Stimulated activated memory B cell treated with anti-CD40 and anti-IgM and Interleukin-4, amounts not matched to agents 10 μg/mL and 1 μg/mL and 100 μg/mL, for 72 hours (primary cell): ENCODE measurements around the gene RGS2.

ENCODE experiments used
- ATAC-seq: fragments of 150-1000 bp; cut with Tn5 transposase; 2 replicates; pipeline ENCODE4 v1.10.0; 2021
- H3K27ac Mint-ChIP-seq: one replicate; pipeline ENCODE4 v1.8.0; 2022; ENCODE audit warnings: mild to moderate bottlenecking, mixed read lengths
- H3K27me3 Mint-ChIP-seq: one replicate; pipeline ENCODE4 v1.8.0; 2022; ENCODE audit warnings: mixed read lengths
- H3K36me3 Mint-ChIP-seq: one replicate; pipeline ENCODE4 v1.8.0; 2022; ENCODE audit warnings: mixed read lengths
- H3K4me1 Mint-ChIP-seq: one replicate; pipeline ENCODE4 v1.8.0; 2022; ENCODE audit warnings: mixed read lengths
- H3K4me3 Mint-ChIP-seq: one replicate; pipeline ENCODE4 v1.8.0; 2022; ENCODE audit warnings: mild to moderate bottlenecking, moderate library complexity, mixed read lengths
- H3K9me3 Mint-ChIP-seq: one replicate; pipeline ENCODE4 v1.8.0; 2022; ENCODE audit warnings: mixed read lengths

The RGS2 gene

GRCh38 chr1:192835116-192835515 lies 26.3 kb downstream of the RGS2 start:
- Mint-ChIP-seq H3K9me3 (no peaks in the 10 kb centered on the region), H3K4me3 (no peak overlapping the region), H3K27ac (no peak overlapping the region), H3K36me3 (no peaks in the 10 kb centered on the region), H3K4me1 (no peaks in the 10 kb centered on the region), H3K27me3 (peaks cover 24% of the 10 kb centered on the region)
- no peak for ATAC-seq

- H3K4me1 Mint-ChIP-seq: no peaks in the 10 kb centered on the region
- no peaks in the 10 kb centered on the region for H3K9me3 Mint-ChIP-seq
- H3K36me3 Mint-ChIP-seq: no peaks in the 10 kb centered on the region
- ATAC-seq: no peak
- H3K27me3 Mint-ChIP-seq: peaks cover 15% of the 10 kb centered on the region
- no peak overlapping the region for H3K27ac Mint-ChIP-seq
- H3K4me3 Mint-ChIP-seq: no peak overlapping the region
Observed at GRCh38 chr1:192839162-192840066, 30.6 kb downstream of the RGS2 start.

- Mint-ChIP-seq H3K9me3 (no peaks in the 10 kb centered on the region), H3K36me3 (no peaks in the 10 kb centered on the region), H3K4me1 (no peaks in the 10 kb centered on the region), H3K4me3 (no peak overlapping the region), H3K27me3 (peaks cover 4% of the 10 kb centered on the region), H3K27ac (no peak overlapping the region)
- ATAC-seq: no peak
Observed at GRCh38 chr1:192844360-192844759, 35.5 kb downstream of the RGS2 start.

GRCh38 chr1:192846950-192847349 lies 38.1 kb downstream of the RGS2 start:
- H3K36me3 Mint-ChIP-seq: no peaks in the 10 kb centered on the region
- H3K4me1 Mint-ChIP-seq: no peaks in the 10 kb centered on the region
- no peak overlapping the region for H3K27ac Mint-ChIP-seq
- H3K4me3 Mint-ChIP-seq: no peak overlapping the region
- no peak for ATAC-seq
- H3K9me3 Mint-ChIP-seq: no peaks in the 10 kb centered on the region
- H3K27me3 Mint-ChIP-seq: no peaks in the 10 kb centered on the region

- Mint-ChIP-seq H3K9me3 (no peaks in the 10 kb centered on the region), H3K27me3 (no peaks in the 10 kb centered on the region), H3K36me3 (no peaks in the 10 kb centered on the region), H3K4me1 (no peaks in the 10 kb centered on the region), H3K4me3 (no peak overlapping the region), H3K27ac (no peak overlapping the region)
- ATAC-seq: no peak
Observed at GRCh38 chr1:192849011-192849410, 40.2 kb downstream of the RGS2 start.

GRCh38 chr1:192849442-192849841 lies 40.6 kb downstream of the RGS2 start:
- H3K27me3 Mint-ChIP-seq: no peaks in the 10 kb centered on the region
- no peaks in the 10 kb centered on the region for H3K9me3 Mint-ChIP-seq
- ATAC-seq: no peak
- H3K4me3 Mint-ChIP-seq: no peak overlapping the region
- H3K4me1 Mint-ChIP-seq: no peaks in the 10 kb centered on the region
- no peaks in the 10 kb centered on the region for H3K36me3 Mint-ChIP-seq
- no peak overlapping the region for H3K27ac Mint-ChIP-seq

- ATAC-seq: no peak
- no peak overlapping the region for H3K27ac Mint-ChIP-seq
- no peaks in the 10 kb centered on the region for H3K9me3 Mint-ChIP-seq
- H3K36me3 Mint-ChIP-seq: no peaks in the 10 kb centered on the region
- H3K4me1 Mint-ChIP-seq: no peaks in the 10 kb centered on the region
- H3K4me3 Mint-ChIP-seq: no peak overlapping the region
- no peaks in the 10 kb centered on the region for H3K27me3 Mint-ChIP-seq
Observed at GRCh38 chr1:192852001-192852947, 43.4 kb downstream of the RGS2 start.

GRCh38 chr1:192858456-192858855 lies 49.6 kb downstream of the RGS2 start:
- Mint-ChIP-seq H3K9me3 (no peaks in the 10 kb centered on the region), H3K4me3 (no peak overlapping the region), H3K27me3 (no peaks in the 10 kb centered on the region), H3K36me3 (no peaks in the 10 kb centered on the region), H3K4me1 (no peaks in the 10 kb centered on the region), H3K27ac (no peak overlapping the region)
- ATAC-seq: no peak

GRCh38 chr1:192859808-192860207 lies 51.0 kb downstream of the RGS2 start:
- Mint-ChIP-seq H3K27ac (no peak overlapping the region), H3K4me3 (no peak overlapping the region), H3K27me3 (no peaks in the 10 kb centered on the region), H3K4me1 (no peaks in the 10 kb centered on the region), H3K9me3 (no peaks in the 10 kb centered on the region), H3K36me3 (no peaks in the 10 kb centered on the region)
- no peak for ATAC-seq

- no peak overlapping the region for H3K4me3 Mint-ChIP-seq
- no peaks in the 10 kb centered on the region for H3K4me1 Mint-ChIP-seq
- no peak overlapping the region for H3K27ac Mint-ChIP-seq
- no peaks in the 10 kb centered on the region for H3K9me3 Mint-ChIP-seq
- no peak for ATAC-seq
- H3K36me3 Mint-ChIP-seq: no peaks in the 10 kb centered on the region
- H3K27me3 Mint-ChIP-seq: no peaks in the 10 kb centered on the region
Observed at GRCh38 chr1:192860478-192861185, 51.8 kb downstream of the RGS2 start.

GRCh38 chr1:192861860-192862259 lies 53.0 kb downstream of the RGS2 start:
- Mint-ChIP-seq H3K36me3 (no peaks in the 10 kb centered on the region), H3K9me3 (no peaks in the 10 kb centered on the region), H3K27me3 (no peaks in the 10 kb centered on the region), H3K4me3 (no peak overlapping the region), H3K27ac (no peak overlapping the region), H3K4me1 (no peaks in the 10 kb centered on the region)
- no peak for ATAC-seq
